ENCODE data around the gene ATG7.

- TF ChIP-seq SIN3A (IDR thresholded peaks at IDR 0.05; ENCODE audit: borderline replicate concordance, insufficient read depth, low read depth, low read length) (no peak), CTCF (IDR thresholded peaks at IDR 0.05) (no peak)
Observed at GRCh38 chr3:11583235-11583634, 311.0 kb downstream of the ATG7 start.
